HG03064 (cell line): ENCODE data around the gene RBP5.

ENCODE experiments used
- ATAC-seq: cut with Tn5 transposase; IDR thresholded peaks from one replicate; pipeline ENCODE4 v1.9.1; 2021; ENCODE audit warnings: low read depth; ENCODE audit not compliant: unreplicated experiment

The RBP5 gene

GRCh38 chr12:7103837-7104584, 24.7 kb downstream of the RBP5 start:
- ATAC-seq = no peak

DNA sequence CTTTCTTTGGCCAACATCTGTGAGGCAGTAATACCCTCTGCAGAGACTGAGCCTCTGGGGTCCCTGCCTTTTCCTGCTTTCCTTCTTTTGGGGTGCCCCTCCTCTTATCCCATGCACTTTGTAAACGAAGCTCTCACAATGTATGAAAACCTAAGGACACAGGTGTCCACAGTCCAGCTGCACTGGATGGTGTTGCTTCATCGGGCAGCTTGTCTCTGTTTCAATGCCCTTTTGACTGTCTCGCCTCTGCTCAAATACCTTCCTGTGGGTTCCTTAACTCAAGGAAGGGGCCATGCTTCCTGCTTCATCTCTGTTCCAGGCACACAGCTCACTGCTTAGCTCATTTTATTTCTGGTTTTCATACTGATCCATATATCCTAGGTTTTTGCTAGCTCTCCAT, 26.1 kb downstream of the RBP5 start:
- ATAC-seq = no peak

DNA sequence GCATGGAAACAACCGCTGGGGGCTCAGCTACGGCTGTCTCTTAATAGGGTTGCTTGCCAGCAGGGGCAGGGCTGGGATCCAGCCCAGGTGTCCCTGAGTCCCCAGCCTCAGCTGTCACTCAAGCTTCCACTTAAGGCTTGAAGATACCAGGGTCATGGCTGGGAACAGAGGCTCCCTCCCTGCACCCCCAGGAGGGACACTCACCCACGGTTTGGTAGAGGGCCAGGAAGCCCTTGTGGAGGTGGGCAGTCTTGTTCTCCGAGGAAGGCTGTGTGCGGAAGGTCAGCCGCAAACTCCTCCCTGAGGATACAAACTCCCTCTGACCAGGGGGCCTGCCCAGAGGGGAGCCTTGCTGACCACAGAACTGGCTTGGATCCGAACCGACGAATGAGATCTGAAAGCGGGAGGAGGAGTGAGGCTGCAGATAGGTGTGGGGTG, 27.0 kb downstream of the RBP5 start:
- ATAC-seq = no peak

DNA sequence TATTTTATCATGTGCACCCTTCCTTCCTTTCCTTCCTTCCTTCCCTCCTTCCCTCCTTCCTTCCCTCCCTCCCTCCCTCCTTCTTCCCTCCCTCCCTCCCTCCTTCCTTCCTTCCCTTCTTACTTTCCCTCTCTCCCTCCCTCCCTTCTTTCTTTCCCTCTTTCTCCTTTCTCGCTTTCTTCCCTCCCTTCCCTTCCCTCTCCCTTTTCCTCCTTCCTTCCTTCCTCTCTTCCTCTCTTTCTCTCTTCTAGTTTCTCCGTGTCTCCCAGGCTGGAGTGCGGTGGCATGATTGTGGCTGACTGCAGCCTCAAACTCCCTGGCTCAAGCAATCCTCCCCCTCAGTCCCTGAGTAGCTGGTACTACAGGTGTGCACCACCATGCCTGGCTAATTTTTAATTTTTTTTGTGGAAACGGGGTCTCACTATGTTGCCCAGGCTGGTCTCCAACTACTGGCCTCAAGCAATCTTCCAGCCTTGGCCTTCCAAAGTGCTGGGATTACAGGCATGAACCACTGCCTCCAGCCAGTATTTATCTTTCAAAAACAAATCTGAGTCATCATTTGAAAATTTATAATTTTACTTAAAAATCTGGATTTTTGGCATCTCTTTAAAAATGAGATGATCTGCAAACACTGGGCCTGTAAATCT, 27.5 kb downstream of the RBP5 start:
- no peak for ATAC-seq

DNA sequence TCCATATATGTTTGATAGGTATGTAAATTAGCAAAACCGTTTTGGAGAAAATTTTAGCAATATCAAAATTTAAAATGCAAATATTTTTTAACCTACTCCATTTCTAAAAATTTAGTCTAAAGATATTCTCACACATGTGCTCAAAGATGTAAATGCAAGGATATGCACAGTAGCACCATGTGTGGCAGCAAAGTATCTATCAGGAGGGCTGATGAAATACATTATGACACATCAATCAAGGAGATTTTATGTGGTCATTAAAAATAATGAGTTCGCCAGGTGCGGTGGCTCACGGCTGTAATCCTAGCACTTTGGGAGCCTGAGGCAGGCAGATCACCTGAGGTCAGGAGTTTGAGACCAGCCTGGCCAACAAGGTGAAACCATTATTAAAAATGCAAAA, 28.4 kb downstream of the RBP5 start:
- no peak for ATAC-seq

DNA sequence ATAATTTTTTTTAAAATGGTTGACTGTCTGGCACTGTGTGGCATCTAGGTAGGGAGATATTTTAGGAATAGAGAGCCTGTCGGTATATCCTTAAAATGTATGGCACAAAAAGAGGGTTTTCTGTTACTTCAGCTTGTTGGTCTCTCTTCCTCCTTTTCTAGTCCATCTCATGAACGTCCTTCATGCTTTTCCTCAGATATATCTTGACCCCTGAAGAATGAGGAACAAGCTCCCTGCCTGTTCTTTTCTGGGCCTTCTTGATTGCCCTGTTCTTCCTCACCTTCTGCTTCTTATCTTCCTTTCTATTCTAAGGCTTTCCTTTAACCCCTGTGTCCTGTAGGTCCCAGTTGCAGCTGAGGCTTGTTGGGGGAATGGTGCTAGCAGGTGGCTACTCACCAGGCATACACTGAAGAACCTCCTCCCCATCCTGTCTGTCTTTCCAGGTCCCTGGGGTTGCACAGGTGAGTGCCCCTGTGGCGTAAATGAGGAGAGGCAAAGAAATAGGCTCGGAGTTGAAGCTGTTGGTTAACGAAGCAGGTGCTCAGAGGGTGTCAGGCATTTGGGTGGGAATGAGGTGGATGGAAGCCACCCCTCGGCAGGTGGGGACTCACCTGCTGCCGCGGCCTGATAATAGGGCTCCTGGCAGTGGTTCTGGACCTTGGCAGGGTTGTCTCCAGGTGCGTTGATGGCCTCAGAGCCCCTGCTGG, 29.2 kb downstream of the RBP5 start:
- no peak for ATAC-seq

DNA sequence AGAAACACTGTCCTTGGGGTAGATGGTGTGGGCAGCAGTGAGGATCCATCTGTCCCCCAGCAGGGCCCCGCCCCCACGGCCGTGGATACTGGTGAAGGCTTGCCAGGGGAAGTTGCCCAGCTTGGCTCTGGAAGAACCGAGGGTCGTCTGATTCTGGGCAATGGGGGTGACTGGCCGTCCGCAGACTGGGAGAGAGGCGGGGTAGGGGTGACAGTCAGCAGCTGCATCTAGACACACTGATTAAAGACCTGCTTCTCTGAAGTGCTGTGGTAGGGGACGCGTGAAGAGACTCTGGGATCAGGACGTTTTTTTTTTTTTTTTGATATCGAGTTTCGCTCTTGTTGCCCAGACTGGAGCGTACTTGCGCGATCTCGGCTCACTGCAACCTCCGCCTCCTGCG, 31.7 kb downstream of the RBP5 start:
- ATAC-seq = no peak

- ATAC-seq = no peak
Measured at GRCh38 chr12:7096006-7096932, 32.4 kb downstream of the RBP5 start.

- no peak for ATAC-seq
Measured at GRCh38 chr12:7093892-7094291, 34.8 kb downstream of the RBP5 start.

DNA sequence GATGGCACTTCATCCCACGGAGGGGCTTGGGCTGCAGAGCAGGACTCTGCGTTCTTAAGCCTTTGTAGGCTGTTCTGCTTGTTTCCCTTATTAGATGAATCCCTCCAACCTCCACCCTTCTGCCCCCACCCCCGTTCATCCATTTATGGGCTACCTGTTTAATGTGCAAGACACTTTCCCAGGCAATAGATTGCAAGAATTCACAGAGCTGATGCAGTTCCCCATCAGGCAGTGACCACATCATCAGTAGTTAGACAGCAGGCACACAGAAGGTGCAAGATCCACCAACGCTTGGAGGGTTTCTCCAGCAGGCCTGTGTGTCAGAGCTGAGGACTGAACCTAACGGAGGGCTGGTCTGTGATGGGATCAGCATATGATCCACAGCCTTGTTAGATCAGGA, 35.2 kb downstream of the RBP5 start:
- no peak for ATAC-seq

GRCh38 chr12:7092986-7093460, 35.7 kb downstream of the RBP5 start:
- ATAC-seq = no peak

- ATAC-seq = no peak
Measured at GRCh38 chr12:7092229-7092985, 36.3 kb downstream of the RBP5 start, which contains the start of gene C1R. TSS of gene C1R (minus strand) at chr12:7092445. CDS start at chr12:7092388, 57 bp downstream.

GRCh38 chr12:7091660-7092228, 36.9 kb downstream of the RBP5 start:
- ATAC-seq = no peak

DNA sequence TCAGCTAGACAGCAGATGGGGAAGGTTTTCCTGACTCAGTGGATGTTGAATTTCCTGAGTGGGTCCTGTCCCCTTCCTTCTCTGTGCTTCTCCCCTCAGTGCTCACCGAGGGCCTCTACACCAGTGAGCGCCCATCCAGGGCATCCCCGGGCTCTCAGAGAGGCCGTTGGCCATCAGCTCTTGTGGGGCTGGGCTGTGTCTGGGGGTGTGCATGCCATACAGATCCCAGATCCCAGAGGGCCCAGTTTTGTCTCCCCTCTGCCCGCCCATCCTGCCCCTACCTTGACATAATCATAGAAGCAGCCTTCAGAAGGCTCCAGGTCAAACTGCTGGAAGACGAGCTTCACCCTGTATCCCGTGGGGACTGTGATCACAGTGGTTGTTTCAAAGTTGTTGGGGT, 37.5 kb downstream of the RBP5 start:
- no peak for ATAC-seq

GRCh38 chr12:7090222-7090998, 38.3 kb downstream of the RBP5 start:
- no peak for ATAC-seq

- ATAC-seq = no peak
Measured at GRCh38 chr12:7089196-7089871, 39.4 kb downstream of the RBP5 start.

- no peak for ATAC-seq
Measured at GRCh38 chr12:7083125-7083524, 45.6 kb downstream of the RBP5 start.

GRCh38 chr12:7081037-7081436, 47.7 kb downstream of the RBP5 start:
- no peak for ATAC-seq
